Activated CD8-positive, alpha-beta T cell treated with anti-CD3 and anti-CD28 coated beads for 36 hours (primary cell): ENCODE data around the gene PIEZO2. TPM values are rescaled to one million over a fixed set of nuclear protein-coding genes. Genes with fewer than 3 reads are reported as not detected.

Experiments used
- ATAC-seq: fragments of 200-7000 bp; cut with Tn5 transposase; one replicate; pipeline ENCODE4 v1.10.0; 2021; ENCODE audit warnings: mild to moderate bottlenecking, moderate library complexity
- CTCF ChIA-PET: fragments of 350-600 bp; sonication (Branson Sonifier 250); formaldehyde crosslinking; loops from one replicate; lab custom pipeline; 2021; ENCODE audit warnings: antibody characterized with exemption; lab: Charles Lee
- POLR2A ChIA-PET: fragments of 350-600 bp; sonication (Branson Sonifier 250); formaldehyde crosslinking; loops from one replicate; lab custom pipeline; 2021; ENCODE audit warnings: antibody characterized with exemption; lab: Charles Lee
- DNase-seq: peaks from one replicate; pipeline ENCODE4 v3.0.0-alpha.2; 2020
- H3K27ac Mint-ChIP-seq: one replicate; pipeline ENCODE4 v1.8.0; 2021; ENCODE audit warnings: mild to moderate bottlenecking, mixed read lengths
- H3K27me3 Mint-ChIP-seq: one replicate; pipeline ENCODE4 v1.8.0; 2021; ENCODE audit warnings: mixed read lengths
- H3K36me3 Mint-ChIP-seq: one replicate; pipeline ENCODE4 v1.8.0; 2021; ENCODE audit warnings: low read depth, mixed read lengths
- H3K4me1 Mint-ChIP-seq: one replicate; pipeline ENCODE4 v1.8.0; 2021; ENCODE audit warnings: low read depth, mixed read lengths
- H3K4me3 Mint-ChIP-seq: one replicate; pipeline ENCODE4 v1.8.0; 2021; ENCODE audit warnings: mild to moderate bottlenecking, moderate library complexity, mixed read lengths
- H3K9me3 Mint-ChIP-seq: one replicate; pipeline ENCODE4 v1.8.0; 2021; ENCODE audit warnings: mixed read lengths
- CTCF ChIP-seq: fragments of 200-600 bp; IDR thresholded peaks from one replicate; pipeline ENCODE4 v1.8.0; 2022; ENCODE audit warnings: antibody characterized with exemption, mild to moderate bottlenecking
- intact Hi-C: fragments of 100-400 bp; cut with micrococcal nuclease; formaldehyde crosslinking; loops from one replicate; pipeline ENCODE4 v1.10.0; 2022
- total RNA-seq, 2 experiments: library from RNA; stranded (reverse); gene quantifications; one replicate each; pipeline ENCODE4 v1.2.3, GENCODE V29; 2021

The PIEZO2 gene
- total RNA-seq, 2 experiments from 2014 or later: not detected

- intact Hi-C loops: no loop called here
- DNase-seq: no peak
- H3K36me3 Mint-ChIP-seq: no peaks in the 10 kb centered on the region
- H3K4me3 Mint-ChIP-seq: no peak overlapping the region
- no peak for ATAC-seq
- POLR2A ChIA-PET: no interaction called here
- CTCF ChIA-PET: no interaction called here
- H3K27ac Mint-ChIP-seq: no peak overlapping the region
- H3K9me3 Mint-ChIP-seq: no peaks in the 10 kb centered on the region
- peaks cover 2% of the 10 kb centered on the region for H3K27me3 Mint-ChIP-seq
- no peaks in the 10 kb centered on the region for H3K4me1 Mint-ChIP-seq
- TF ChIP-seq CTCF: no peak
Measured at GRCh38 chr18:10689236-10690034, 459.9 kb downstream of the PIEZO2 start.

- no peaks in the 10 kb centered on the region for H3K36me3 Mint-ChIP-seq
- no peak overlapping the region for H3K27ac Mint-ChIP-seq
- ATAC-seq (no peak), DNase-seq (no peak)
- H3K4me1 Mint-ChIP-seq: no peaks in the 10 kb centered on the region
- no peak for TF ChIP-seq CTCF
- ChIA-PET POLR2A (no interaction called here), CTCF (no interaction called here)
- no peaks in the 10 kb centered on the region for H3K9me3 Mint-ChIP-seq
- peaks cover 2% of the 10 kb centered on the region for H3K27me3 Mint-ChIP-seq
- H3K4me3 Mint-ChIP-seq: no peak overlapping the region
- intact Hi-C loops: no loop called here
Measured at GRCh38 chr18:10688766-10689165, 460.6 kb downstream of the PIEZO2 start.

GRCh38 chr18:10687161-10687925 is 462.0 kb downstream of the PIEZO2 start:
- Mint-ChIP-seq H3K36me3 (no peaks in the 10 kb centered on the region), H3K27me3 (peaks cover 2% of the 10 kb centered on the region), H3K4me1 (no peaks in the 10 kb centered on the region), H3K4me3 (no peak overlapping the region), H3K9me3 (no peaks in the 10 kb centered on the region), H3K27ac (no peak overlapping the region)
- CTCF ChIA-PET: no interaction called here
- intact Hi-C loops: no loop called here
- no peak for DNase-seq
- POLR2A ChIA-PET: no interaction called here
- no peak for TF ChIP-seq CTCF
- no peak for ATAC-seq

GRCh38 chr18:10686308-10686707 is 463.1 kb downstream of the PIEZO2 start:
- no peaks in the 10 kb centered on the region for H3K9me3 Mint-ChIP-seq
- no peak for DNase-seq
- no peak overlapping the region for H3K4me3 Mint-ChIP-seq
- intact Hi-C loops: no loop called here
- no peak for TF ChIP-seq CTCF
- H3K4me1 Mint-ChIP-seq: no peaks in the 10 kb centered on the region
- ChIA-PET POLR2A (no interaction called here), CTCF (no interaction called here)
- no peak for ATAC-seq
- H3K36me3 Mint-ChIP-seq: no peaks in the 10 kb centered on the region
- no peak overlapping the region for H3K27ac Mint-ChIP-seq
- peaks cover 2% of the 10 kb centered on the region for H3K27me3 Mint-ChIP-seq

GRCh38 chr18:10685484-10685883 is 463.9 kb downstream of the PIEZO2 start:
- no peak for DNase-seq
- TF ChIP-seq CTCF: no peak
- Mint-ChIP-seq H3K9me3 (no peaks in the 10 kb centered on the region), H3K27me3 (peaks cover 2% of the 10 kb centered on the region), H3K27ac (no peak overlapping the region), H3K4me3 (no peak overlapping the region), H3K4me1 (no peaks in the 10 kb centered on the region), H3K36me3 (no peaks in the 10 kb centered on the region)
- POLR2A ChIA-PET: no interaction called here
- intact Hi-C loops: no loop called here
- ATAC-seq: no peak
- CTCF ChIA-PET: no interaction called here
